ENCODE measurements around the gene LHX3.

LHX3 gene

DNA sequence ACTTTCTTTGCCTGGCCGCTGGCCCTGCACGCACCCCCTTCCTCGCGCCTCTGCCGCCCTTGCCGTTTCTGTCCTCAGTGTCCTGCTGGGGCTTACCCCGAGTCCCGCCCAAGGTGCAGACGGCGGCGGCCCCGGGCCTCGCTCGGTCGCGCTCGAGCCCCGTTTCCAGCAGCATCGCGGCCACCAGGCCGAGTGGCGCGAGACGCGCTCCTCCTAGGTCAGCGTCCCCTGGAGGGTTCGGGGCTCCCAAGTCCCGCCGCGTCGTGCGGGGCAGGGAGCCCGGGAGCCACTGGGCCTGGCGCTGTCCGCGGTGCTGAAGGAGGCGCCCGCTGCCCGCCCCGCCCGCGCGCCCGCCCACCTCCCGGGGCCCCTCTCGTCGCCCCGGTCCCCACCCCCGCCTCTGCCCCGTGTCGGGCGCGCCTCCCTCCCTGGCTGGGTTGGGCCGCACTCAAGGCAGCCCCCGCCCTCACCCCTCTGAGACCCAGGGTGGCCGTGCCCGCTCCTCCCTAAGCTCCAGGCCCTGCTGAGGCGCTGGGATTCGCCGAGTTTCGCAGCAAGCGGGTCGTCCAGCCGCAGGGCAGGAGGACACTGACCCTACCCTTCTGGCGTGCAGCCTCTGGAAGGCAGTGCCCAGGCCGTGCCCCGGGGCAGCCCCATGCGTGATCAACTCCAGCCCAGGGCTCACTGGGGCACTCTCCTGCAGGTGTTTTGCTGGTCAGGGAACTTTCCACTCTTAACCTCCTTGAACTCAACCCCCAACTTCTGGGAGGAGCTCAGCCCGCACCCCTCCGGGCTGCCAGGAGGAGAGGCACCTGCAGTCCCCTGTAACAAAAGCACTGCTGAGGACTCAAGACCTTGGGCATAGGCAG is at the start of gene LHX3:
Gene LHX3 (minus strand): TSS at position 291 of the 869 bp plus-strand sequence. CDS start 116 bp downstream, at position 175.
- Histone ChIP-seq H3K36me3 (ENCODE audit: control insufficient read depth, insufficient read depth, low read length, severe bottlenecking) (peaks cover 5% of the 10 kb centered on the region), H3K9ac (ENCODE audit: low read length) (no peak within 1 kb of the TSS), H3K4me3 (ENCODE audit: low read length) (no peak within 1 kb of the TSS), H3K4me1 (ENCODE audit: control insufficient read depth, insufficient read depth, low read length) (no peaks in the 10 kb centered on the region), H3K27me3 (replicated peaks; ENCODE audit: control insufficient read depth, insufficient read depth, low read length) (peaks cover 28% of the 10 kb centered on the region), H3K9me3 (ENCODE audit: control insufficient read depth, low read length) (no peaks in the 10 kb centered on the region)
- DNase-seq (ENCODE audit: low read depth) = peak; percentile 62

GRCh38 chr9:136253246-136254130 is 48.6 kb upstream of the LHX3 start:
- Histone ChIP-seq H3K9me3 (ENCODE audit: control insufficient read depth, low read length) (no peaks in the 10 kb centered on the region), H3K9ac (ENCODE audit: low read length) (no peak overlapping the region), H3K4me3 (ENCODE audit: low read length) (no peak overlapping the region), H3K27me3 (replicated peaks; ENCODE audit: control insufficient read depth, insufficient read depth, low read length) (peaks cover 29% of the 10 kb centered on the region), H3K4me1 (ENCODE audit: control insufficient read depth, insufficient read depth, low read length) (peaks cover 14% of the 10 kb centered on the region), H3K36me3 (ENCODE audit: control insufficient read depth, insufficient read depth, low read length, severe bottlenecking) (no peaks in the 10 kb centered on the region)
- no peak for DNase-seq (ENCODE audit: low read depth)

DNA sequence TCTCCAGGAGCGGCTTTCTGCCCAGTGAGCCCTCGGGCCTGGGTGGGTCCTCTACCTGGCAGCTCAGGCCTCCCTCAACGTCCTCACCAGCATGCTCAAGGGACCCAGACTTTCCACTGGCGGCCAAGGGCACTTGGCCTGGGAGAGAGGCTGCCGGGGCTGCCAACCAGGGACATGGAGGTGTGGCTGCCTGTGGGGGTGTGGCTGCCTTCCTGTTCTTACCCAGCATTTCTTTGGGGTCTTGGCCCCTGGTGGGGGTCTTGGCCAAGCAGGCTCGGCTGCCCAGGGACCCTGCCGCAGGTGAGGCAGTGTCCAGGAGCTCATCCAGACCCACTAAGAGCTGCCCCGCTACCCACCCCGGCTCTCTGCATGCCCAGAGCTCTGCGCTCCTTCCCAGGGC is 47.9 kb upstream of the LHX3 start:
- DNase-seq (ENCODE audit: low read depth) = no peak
- Histone ChIP-seq H3K4me3 (ENCODE audit: low read length) (no peak overlapping the region), H3K9ac (ENCODE audit: low read length) (no peak overlapping the region), H3K4me1 (ENCODE audit: control insufficient read depth, insufficient read depth, low read length) (peaks cover 14% of the 10 kb centered on the region), H3K36me3 (ENCODE audit: control insufficient read depth, insufficient read depth, low read length, severe bottlenecking) (no peaks in the 10 kb centered on the region), H3K27me3 (replicated peaks; ENCODE audit: control insufficient read depth, insufficient read depth, low read length) (peaks cover 32% of the 10 kb centered on the region), H3K9me3 (ENCODE audit: control insufficient read depth, low read length) (no peaks in the 10 kb centered on the region)

DNA sequence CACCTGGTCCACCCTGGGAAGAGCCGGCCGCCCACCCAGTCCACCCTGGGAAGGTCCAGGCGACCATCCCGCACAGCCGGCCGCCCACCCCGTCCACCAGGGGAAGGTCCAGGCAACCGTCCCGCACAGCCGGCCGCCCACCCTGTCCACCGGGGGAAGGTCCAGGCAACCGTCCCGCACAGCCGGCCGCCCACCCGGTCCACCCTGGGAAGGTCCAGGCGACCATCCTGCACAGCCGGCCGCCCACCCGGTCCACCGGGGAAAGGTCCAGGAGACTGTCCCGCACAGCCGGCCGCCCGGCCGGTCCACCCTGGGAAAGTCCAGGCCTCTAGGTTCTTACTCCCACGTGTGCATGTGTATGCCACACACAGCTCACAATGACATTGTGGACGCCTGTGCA is 47.4 kb upstream of the LHX3 start:
- Histone ChIP-seq H3K36me3 (ENCODE audit: control insufficient read depth, insufficient read depth, low read length, severe bottlenecking) (no peaks in the 10 kb centered on the region), H3K9me3 (ENCODE audit: control insufficient read depth, low read length) (no peaks in the 10 kb centered on the region), H3K4me1 (ENCODE audit: control insufficient read depth, insufficient read depth, low read length) (peaks cover 14% of the 10 kb centered on the region), H3K9ac (ENCODE audit: low read length) (no peak overlapping the region), H3K27me3 (replicated peaks; ENCODE audit: control insufficient read depth, insufficient read depth, low read length) (peaks cover 38% of the 10 kb centered on the region), H3K4me3 (ENCODE audit: low read length) (no peak overlapping the region)
- no peak for DNase-seq (ENCODE audit: low read depth)

- H3K9me3 ChIP-seq (ENCODE audit: control insufficient read depth, low read length) = no peaks in the 10 kb centered on the region
- no peak overlapping the region for H3K9ac ChIP-seq (ENCODE audit: low read length)
- H3K4me1 ChIP-seq (ENCODE audit: control insufficient read depth, insufficient read depth, low read length) = peaks cover 14% of the 10 kb centered on the region
- DNase-seq (ENCODE audit: low read depth) = no peak
- no peaks in the 10 kb centered on the region for H3K36me3 ChIP-seq (ENCODE audit: control insufficient read depth, insufficient read depth, low read length, severe bottlenecking)
- peaks cover 46% of the 10 kb centered on the region for H3K27me3 ChIP-seq (replicated peaks; ENCODE audit: control insufficient read depth, insufficient read depth, low read length)
- no peak overlapping the region for H3K4me3 ChIP-seq (ENCODE audit: low read length)
Observed at GRCh38 chr9:136251264-136252115, 46.6 kb upstream of the LHX3 start.

DNA sequence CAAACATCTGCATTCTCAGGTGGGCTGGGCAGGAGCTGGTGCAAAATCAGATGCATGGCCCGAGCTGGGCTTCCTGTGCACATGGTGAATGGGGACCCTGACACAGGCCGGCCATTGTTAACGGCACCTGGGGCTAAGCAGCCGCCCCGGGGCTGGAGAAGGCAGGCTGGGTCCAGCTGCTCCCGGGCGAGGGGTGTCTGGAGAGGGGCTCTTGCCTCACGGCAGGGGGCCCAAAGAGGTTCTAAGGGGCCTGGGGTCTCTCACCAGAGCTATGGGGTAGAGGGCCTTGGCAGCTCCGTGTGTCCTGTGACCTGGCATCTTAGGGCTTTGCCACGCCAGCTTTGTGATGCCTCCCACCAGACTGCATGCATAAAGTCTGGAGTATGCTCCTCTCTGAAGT is 45.7 kb upstream of the LHX3 start:
- no peaks in the 10 kb centered on the region for H3K36me3 ChIP-seq (ENCODE audit: control insufficient read depth, insufficient read depth, low read length, severe bottlenecking)
- H3K4me3 ChIP-seq (ENCODE audit: low read length) = no peak overlapping the region
- H3K9me3 ChIP-seq (ENCODE audit: control insufficient read depth, low read length) = no peaks in the 10 kb centered on the region
- H3K4me1 ChIP-seq (ENCODE audit: control insufficient read depth, insufficient read depth, low read length) = peaks cover 16% of the 10 kb centered on the region
- no peak for DNase-seq (ENCODE audit: low read depth)
- H3K9ac ChIP-seq (ENCODE audit: low read length) = no peak overlapping the region
- H3K27me3 ChIP-seq (replicated peaks; ENCODE audit: control insufficient read depth, insufficient read depth, low read length) = peaks cover 47% of the 10 kb centered on the region

- Histone ChIP-seq H3K36me3 (ENCODE audit: control insufficient read depth, insufficient read depth, low read length, severe bottlenecking) (no peaks in the 10 kb centered on the region), H3K4me3 (ENCODE audit: low read length) (no peak overlapping the region), H3K4me1 (ENCODE audit: control insufficient read depth, insufficient read depth, low read length) (peaks cover 11% of the 10 kb centered on the region), H3K9ac (ENCODE audit: low read length) (no peak overlapping the region), H3K9me3 (ENCODE audit: control insufficient read depth, low read length) (no peaks in the 10 kb centered on the region), H3K27me3 (replicated peaks; ENCODE audit: control insufficient read depth, insufficient read depth, low read length) (peaks cover 47% of the 10 kb centered on the region)
- peak; percentile 29 for DNase-seq (ENCODE audit: low read depth)
Observed at GRCh38 chr9:136249877-136250559, 45.1 kb upstream of the LHX3 start.

DNA sequence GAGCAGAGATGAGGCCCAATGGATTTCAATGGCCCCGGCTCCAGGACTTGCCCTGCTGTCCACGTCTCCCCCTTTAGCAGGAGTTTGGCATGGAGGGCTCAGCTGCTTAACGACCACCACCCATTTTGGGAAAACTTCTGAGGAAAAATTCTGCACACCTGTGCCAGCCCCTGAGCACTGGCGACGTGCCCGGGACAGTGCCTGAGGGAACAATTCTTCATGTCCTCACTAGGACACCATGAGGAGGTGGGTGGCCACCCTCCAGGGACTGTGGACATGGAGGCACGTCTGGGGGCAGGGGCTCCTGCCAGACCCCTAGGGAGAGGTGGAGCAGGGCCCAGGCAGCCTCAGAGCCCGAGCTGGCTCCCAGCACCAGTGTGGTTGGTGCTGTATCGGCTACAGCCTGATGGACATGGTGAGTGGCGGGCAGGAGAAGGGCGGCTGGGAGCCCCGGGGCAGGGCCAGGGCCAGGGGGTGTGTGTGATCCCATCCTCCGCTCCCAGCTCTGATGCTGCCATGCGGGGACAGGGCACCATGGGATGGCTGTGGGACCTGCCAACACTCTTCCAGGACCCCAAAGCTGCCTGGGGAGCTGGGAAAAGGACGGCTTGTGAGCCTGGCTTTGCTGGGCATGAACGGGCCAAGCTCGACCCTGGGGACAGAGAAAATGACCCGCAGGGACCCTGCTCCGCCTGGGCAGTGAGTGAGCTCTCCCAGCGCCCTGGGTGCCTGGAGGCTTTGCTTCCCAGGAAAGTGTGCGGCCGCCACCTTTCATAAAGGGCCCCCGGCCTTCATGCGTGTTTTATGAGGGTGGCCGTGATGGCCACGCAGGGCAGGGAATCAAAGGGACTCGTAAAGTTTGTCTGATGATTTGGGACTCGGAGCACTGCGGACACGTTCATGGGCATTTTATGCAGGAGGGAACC is 44.3 kb upstream of the LHX3 start:
- Histone ChIP-seq H3K4me3 (ENCODE audit: low read length) (no peak overlapping the region), H3K9me3 (ENCODE audit: control insufficient read depth, low read length) (no peaks in the 10 kb centered on the region), H3K9ac (ENCODE audit: low read length) (no peak overlapping the region), H3K36me3 (ENCODE audit: control insufficient read depth, insufficient read depth, low read length, severe bottlenecking) (no peaks in the 10 kb centered on the region), H3K27me3 (replicated peaks; ENCODE audit: control insufficient read depth, insufficient read depth, low read length) (peaks cover 47% of the 10 kb centered on the region), H3K4me1 (ENCODE audit: control insufficient read depth, insufficient read depth, low read length) (peaks cover 11% of the 10 kb centered on the region)
- DNase-seq (ENCODE audit: low read depth) = no peak

DNA sequence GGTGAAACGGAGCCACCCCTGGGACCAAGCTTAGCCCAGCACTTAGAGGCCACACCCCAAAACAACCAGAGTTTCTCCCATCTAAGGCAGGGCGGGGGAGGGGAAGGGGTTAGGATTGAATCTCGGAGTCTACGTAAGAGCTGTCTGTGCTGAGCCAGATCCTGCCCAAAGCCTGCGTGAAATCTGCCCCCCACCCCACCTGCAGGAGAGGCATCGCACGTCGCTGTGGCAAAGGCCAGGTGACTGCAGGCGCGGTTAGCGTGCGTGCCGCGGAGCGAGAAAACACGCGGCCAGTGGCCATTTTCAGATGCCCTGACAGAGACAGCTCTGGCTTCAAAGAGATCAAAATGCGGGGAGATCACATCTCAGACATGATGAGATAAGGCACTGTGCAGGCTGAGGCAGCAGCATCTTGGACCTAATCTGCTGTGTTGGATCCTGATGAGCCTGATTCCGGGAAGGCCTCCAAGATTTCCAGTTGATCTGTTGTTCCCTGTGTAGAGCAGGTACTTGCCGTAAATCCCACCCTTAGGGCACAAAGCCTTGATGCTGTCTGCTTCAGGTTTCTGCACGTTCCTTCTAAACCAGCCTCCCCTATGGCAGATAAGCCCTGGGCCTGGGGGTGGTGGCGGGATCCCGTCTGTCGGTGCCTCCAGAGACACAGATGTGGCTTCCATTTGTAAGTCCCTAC is 43.2 kb upstream of the LHX3 start:
- peaks cover 14% of the 10 kb centered on the region for H3K4me1 ChIP-seq (ENCODE audit: control insufficient read depth, insufficient read depth, low read length)

More for the DNA sequence above, 43.2 kb upstream of the LHX3 start:
- Histone ChIP-seq H3K4me3 (ENCODE audit: low read length) (no peak overlapping the region), H3K36me3 (ENCODE audit: control insufficient read depth, insufficient read depth, low read length, severe bottlenecking) (no peaks in the 10 kb centered on the region), H3K9me3 (ENCODE audit: control insufficient read depth, low read length) (no peaks in the 10 kb centered on the region), H3K9ac (ENCODE audit: low read length) (no peak overlapping the region), H3K27me3 (replicated peaks; ENCODE audit: control insufficient read depth, insufficient read depth, low read length) (peaks cover 47% of the 10 kb centered on the region)
- no peak for DNase-seq (ENCODE audit: low read depth)

Measured in adipocyte (in vitro differentiated cells).